ENCODE measurements around the gene CWF19L2.
"Not testable (repeated sequence)": the region's sequence is repeated elsewhere in the genome, so short reads cannot be mapped to it uniquely, and the experiment has no call there.

The CWF19L2 gene

GRCh38 chr11:107457558-107458271, at the start of gene CWF19L2:
TSS of gene CWF19L2 (minus strand) at chr11:107457825. CDS start at chr11:107457816, 9 bp downstream.
- Mint-ChIP-seq H3K27ac (peak within 1 kb of the TSS; percentile 88), H3K9me3 (no peaks in the 10 kb centered on the region), H3K4me3 (peak within 1 kb of the TSS; percentile 81), H3K27me3 (peaks cover 2% of the 10 kb centered on the region), H3K36me3 (peaks cover 10% of the 10 kb centered on the region), H3K4me1 (peaks cover 35% of the 10 kb centered on the region)
- DNase-seq, result peak; percentile 94
- CTCF ChIA-PET, result interaction anchor here (0.6 kb wide), 1 partner anchor 13 kb away, joined by 4 read pairs; no protein-coding TSS in a partner anchor

DNA sequence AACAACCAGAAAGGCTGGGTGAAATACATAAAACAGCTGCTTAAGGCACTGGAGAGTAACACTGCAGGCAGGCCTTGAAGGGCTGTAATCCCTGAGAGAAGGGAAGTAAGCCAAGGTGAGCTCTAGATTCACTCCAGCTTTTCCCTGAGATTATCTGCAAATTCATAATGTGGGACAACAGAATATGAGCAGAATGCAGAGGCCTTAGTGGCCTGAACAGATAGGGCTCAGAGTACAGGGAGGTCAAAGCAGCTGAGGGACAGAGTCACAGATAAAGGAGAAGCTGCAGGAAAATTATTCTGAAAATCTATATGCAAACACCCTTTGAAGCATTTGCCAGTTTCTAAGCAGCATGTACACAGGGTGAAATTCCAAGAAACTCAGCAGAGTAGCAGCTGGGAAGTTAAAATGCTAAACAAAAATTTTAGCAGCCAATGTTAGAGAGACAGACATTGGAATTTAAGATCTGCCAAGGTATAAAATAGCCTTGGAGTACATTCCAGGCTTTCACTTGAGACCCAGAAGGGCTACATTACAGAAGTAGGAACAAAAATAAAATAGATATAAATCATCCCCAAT, 48.1 kb upstream of the CWF19L2 start:
- Mint-ChIP-seq H3K27me3 (no peaks in the 10 kb centered on the region), H3K4me3 (no peak overlapping the region), H3K27ac (peak overlapping the region; percentile 5), H3K36me3 (peaks cover 32% of the 10 kb centered on the region), H3K4me1 (no peaks in the 10 kb centered on the region), H3K9me3 (peaks cover 9% of the 10 kb centered on the region)
- CTCF ChIA-PET, result no interaction called here
- no peak for DNase-seq

GRCh38 chr11:107504981-107505380, 47.4 kb upstream of the CWF19L2 start:
- no peak for DNase-seq
- Mint-ChIP-seq H3K4me1 (no peaks in the 10 kb centered on the region), H3K27ac (no peak overlapping the region), H3K4me3 (no peak overlapping the region), H3K27me3 (no peaks in the 10 kb centered on the region), H3K9me3 (peaks cover 9% of the 10 kb centered on the region), H3K36me3 (peaks cover 32% of the 10 kb centered on the region)
- CTCF ChIA-PET, result no interaction called here

GRCh38 chr11:107501713-107502112, 44.1 kb upstream of the CWF19L2 start:
- H3K9me3 Mint-ChIP-seq, result peaks cover 10% of the 10 kb centered on the region
- H3K27ac Mint-ChIP-seq, result no peak overlapping the region
- no peaks in the 10 kb centered on the region for H3K27me3 Mint-ChIP-seq
- H3K4me1 Mint-ChIP-seq, result no peaks in the 10 kb centered on the region
- no peak for DNase-seq
- CTCF ChIA-PET, result no interaction called here
- peaks cover 32% of the 10 kb centered on the region for H3K36me3 Mint-ChIP-seq
- no peak overlapping the region for H3K4me3 Mint-ChIP-seq

DNA sequence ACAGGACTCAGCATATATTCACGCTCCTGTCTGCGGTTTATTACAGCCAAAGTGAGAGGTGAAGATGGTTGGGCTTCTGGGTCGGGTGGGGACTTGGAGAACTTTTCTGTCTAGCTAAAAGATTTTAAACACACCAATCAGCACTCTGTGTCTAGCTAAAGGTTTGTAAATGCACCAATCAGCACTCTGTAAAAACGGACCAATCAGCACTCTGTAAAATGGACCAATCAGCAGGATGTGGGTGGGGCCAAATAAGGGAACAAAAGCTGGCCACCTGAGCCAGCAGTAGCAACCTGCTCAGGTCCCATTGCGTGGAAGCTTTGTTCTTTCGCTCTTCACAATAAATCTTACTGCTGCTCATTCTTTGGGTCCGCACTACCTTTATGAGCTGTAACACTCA, 39.7 kb upstream of the CWF19L2 start:
- H3K36me3 Mint-ChIP-seq, H3K27ac Mint-ChIP-seq, DNase-seq, H3K4me3 Mint-ChIP-seq, CTCF ChIA-PET, H3K4me1 Mint-ChIP-seq, H3K9me3 Mint-ChIP-seq, H3K27me3 Mint-ChIP-seq: not testable (repeated sequence)

DNA sequence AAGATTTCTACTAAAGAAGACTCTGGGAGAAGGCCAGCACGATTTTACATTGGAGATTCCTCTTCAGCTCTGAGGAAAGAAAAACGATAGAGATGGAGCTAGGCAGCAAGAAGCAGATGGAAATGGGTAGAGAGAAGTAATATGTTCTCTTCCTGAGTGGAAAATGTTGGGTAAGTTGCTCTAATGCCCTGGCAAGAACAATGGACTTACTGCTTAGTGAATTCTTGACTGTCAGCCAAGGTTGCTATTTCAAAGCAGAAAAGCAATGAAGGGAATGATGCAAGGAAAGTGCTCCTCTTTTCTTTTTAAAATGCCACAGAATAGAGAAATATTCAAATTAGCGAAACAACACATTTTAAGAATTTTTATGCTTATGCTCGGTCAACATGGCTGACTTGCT, 38.4 kb upstream of the CWF19L2 start:
- peaks cover 1% of the 10 kb centered on the region for H3K9me3 Mint-ChIP-seq
- no peak overlapping the region for H3K27ac Mint-ChIP-seq
- H3K36me3 Mint-ChIP-seq, result no peaks in the 10 kb centered on the region
- no peaks in the 10 kb centered on the region for H3K4me1 Mint-ChIP-seq
- no peak overlapping the region for H3K4me3 Mint-ChIP-seq
- CTCF ChIA-PET, result no interaction called here
- no peaks in the 10 kb centered on the region for H3K27me3 Mint-ChIP-seq
- no peak for DNase-seq

DNA sequence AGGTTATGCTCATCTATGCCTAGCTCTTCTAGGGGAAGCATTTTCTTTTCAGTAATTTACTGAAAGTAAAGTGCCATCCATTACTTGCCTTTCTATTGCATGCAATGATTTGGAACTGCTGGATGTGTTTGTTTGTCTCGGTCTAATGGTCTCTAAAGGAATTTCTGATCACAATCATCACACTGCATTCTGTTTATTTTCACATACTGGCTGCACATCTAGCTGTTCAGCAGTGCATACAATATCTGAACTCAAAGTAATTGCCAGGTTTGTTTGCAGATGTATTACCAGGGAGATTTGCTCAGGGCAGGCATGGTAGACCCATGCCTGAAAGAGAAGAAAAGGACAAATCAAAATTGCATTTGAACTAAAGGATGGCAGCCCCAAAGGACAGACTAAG, 36.4 kb upstream of the CWF19L2 start:
- H3K4me1 Mint-ChIP-seq, result no peaks in the 10 kb centered on the region
- H3K36me3 Mint-ChIP-seq, result no peaks in the 10 kb centered on the region
- no peak overlapping the region for H3K27ac Mint-ChIP-seq
- no peaks in the 10 kb centered on the region for H3K9me3 Mint-ChIP-seq
- CTCF ChIA-PET, result no interaction called here
- DNase-seq, result no peak
- H3K4me3 Mint-ChIP-seq, result no peak overlapping the region
- no peaks in the 10 kb centered on the region for H3K27me3 Mint-ChIP-seq

GRCh38 chr11:107493117-107493516, 35.5 kb upstream of the CWF19L2 start:
- no peak for DNase-seq
- Mint-ChIP-seq H3K4me3 (no peak overlapping the region), H3K27me3 (peaks cover 4% of the 10 kb centered on the region), H3K9me3 (no peaks in the 10 kb centered on the region), H3K36me3 (no peaks in the 10 kb centered on the region), H3K27ac (no peak overlapping the region), H3K4me1 (no peaks in the 10 kb centered on the region)
- CTCF ChIA-PET, result no interaction called here

- no peaks in the 10 kb centered on the region for H3K36me3 Mint-ChIP-seq
- no peak overlapping the region for H3K27ac Mint-ChIP-seq
- no peaks in the 10 kb centered on the region for H3K4me1 Mint-ChIP-seq
- CTCF ChIA-PET, result interaction anchor here (0.6 kb wide), 1 partner anchor 427 kb away, joined by 3 read pairs; no protein-coding TSS in a partner anchor
- H3K27me3 Mint-ChIP-seq, result peaks cover 4% of the 10 kb centered on the region
- no peak for DNase-seq
- H3K4me3 Mint-ChIP-seq, result no peak overlapping the region
- H3K9me3 Mint-ChIP-seq, result no peaks in the 10 kb centered on the region
These were observed 33.2 kb upstream of the CWF19L2 start for GRCh38 chr11:107490836-107491235.

- Mint-ChIP-seq H3K4me1 (no peaks in the 10 kb centered on the region), H3K9me3 (no peaks in the 10 kb centered on the region), H3K27me3 (peaks cover 4% of the 10 kb centered on the region), H3K27ac (no peak overlapping the region), H3K4me3 (no peak overlapping the region), H3K36me3 (no peaks in the 10 kb centered on the region)
- no peak for DNase-seq
- CTCF ChIA-PET, result no interaction called here
These were observed 24.6 kb upstream of the CWF19L2 start for GRCh38 chr11:107482234-107482633.

- H3K36me3 Mint-ChIP-seq, result no peaks in the 10 kb centered on the region
- DNase-seq, result no peak
- CTCF ChIA-PET, result no interaction called here
- no peak overlapping the region for H3K4me3 Mint-ChIP-seq
- no peaks in the 10 kb centered on the region for H3K4me1 Mint-ChIP-seq
- H3K27me3 Mint-ChIP-seq, result peaks cover 10% of the 10 kb centered on the region
- H3K27ac Mint-ChIP-seq, result no peak overlapping the region
- no peaks in the 10 kb centered on the region for H3K9me3 Mint-ChIP-seq
These were observed 21.3 kb upstream of the CWF19L2 start for GRCh38 chr11:107478922-107479321.

DNA sequence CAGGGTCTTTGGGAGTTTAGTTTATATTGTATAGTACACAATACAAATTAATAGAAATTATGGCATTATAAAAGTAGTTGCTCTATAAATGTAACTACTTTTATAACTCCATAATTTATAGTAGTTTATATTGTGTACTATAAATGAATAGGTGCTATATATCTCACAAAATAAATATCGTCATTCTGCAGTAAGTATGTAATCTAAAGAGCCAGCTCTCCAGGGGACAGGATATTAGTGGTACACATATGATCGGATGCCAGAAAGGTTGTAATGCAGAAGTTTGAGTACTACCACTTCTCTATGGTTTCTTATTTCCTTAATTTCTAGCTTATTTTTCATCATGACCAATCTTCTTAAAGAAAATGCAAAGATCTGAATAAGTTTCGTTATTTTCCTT, 20.2 kb upstream of the CWF19L2 start:
- Mint-ChIP-seq H3K9me3 (no peaks in the 10 kb centered on the region), H3K4me1 (no peaks in the 10 kb centered on the region), H3K27ac (no peak overlapping the region), H3K27me3 (peaks cover 6% of the 10 kb centered on the region), H3K36me3 (no peaks in the 10 kb centered on the region), H3K4me3 (no peak overlapping the region)
- DNase-seq, result no peak
- CTCF ChIA-PET, result no interaction called here

GRCh38 chr11:107473792-107474191, 16.2 kb upstream of the CWF19L2 start:
- CTCF ChIA-PET, result no interaction called here
- Mint-ChIP-seq H3K27ac (no peak overlapping the region), H3K9me3 (no peaks in the 10 kb centered on the region)

DNA sequence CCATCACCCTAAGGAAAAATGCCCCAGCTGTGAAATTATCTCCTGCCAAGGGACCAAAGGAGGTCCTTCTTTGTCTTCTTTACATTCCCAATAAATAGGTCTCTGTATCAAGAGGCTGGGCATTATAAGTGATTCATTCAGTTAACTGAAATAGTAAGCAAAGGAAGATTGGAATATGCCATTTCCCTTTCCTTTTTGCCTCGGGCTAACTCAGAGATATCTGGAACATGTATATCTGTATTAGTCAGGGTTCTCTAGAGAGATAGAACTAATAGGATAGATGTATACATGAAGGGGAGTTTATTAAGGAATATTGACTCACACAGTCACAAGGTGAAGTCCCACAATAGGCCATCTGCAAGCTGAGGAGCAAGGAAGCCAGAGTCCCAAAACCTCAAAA, 15.3 kb upstream of the CWF19L2 start:
- no peak overlapping the region for H3K4me3 Mint-ChIP-seq
- peaks cover 6% of the 10 kb centered on the region for H3K27me3 Mint-ChIP-seq
- H3K36me3 Mint-ChIP-seq, result no peaks in the 10 kb centered on the region
- H3K27ac Mint-ChIP-seq, result no peak overlapping the region
- CTCF ChIA-PET, result no interaction called here
- H3K4me1 Mint-ChIP-seq, result no peaks in the 10 kb centered on the region
- DNase-seq, result no peak
- no peaks in the 10 kb centered on the region for H3K9me3 Mint-ChIP-seq

More at GRCh38 chr11:107473792-107474191, 16.2 kb upstream of the CWF19L2 start:
- peaks cover 6% of the 10 kb centered on the region for H3K27me3 Mint-ChIP-seq
- no peak overlapping the region for H3K4me3 Mint-ChIP-seq
- H3K4me1 Mint-ChIP-seq, result no peaks in the 10 kb centered on the region
- DNase-seq, result no peak
- no peaks in the 10 kb centered on the region for H3K36me3 Mint-ChIP-seq

- Mint-ChIP-seq H3K9me3 (peaks cover 3% of the 10 kb centered on the region), H3K36me3 (no peaks in the 10 kb centered on the region), H3K4me1 (no peaks in the 10 kb centered on the region), H3K4me3 (no peak overlapping the region), H3K27ac (no peak overlapping the region), H3K27me3 (peaks cover 14% of the 10 kb centered on the region)
- DNase-seq, result no peak
- CTCF ChIA-PET, result no interaction called here
These were observed 11.0 kb upstream of the CWF19L2 start for GRCh38 chr11:107468596-107468995.

Measured in activated naive CD4-positive, alpha-beta T cell treated with anti-CD3 and anti-CD28 coated beads, Interleukin-2, amount 10 ng/mL, durations not matched to agents 7 days and 5 days (primary cell).